ENCODE results near the gene RALGAPA2.

GRCh38 chr20:20699917-20700316, 12.5 kb downstream of the RALGAPA2 start:
- TF ChIP-seq CTCF (IDR thresholded peaks at IDR 0.05): no peak
- no peak for TF ChIP-seq EP300 (IDR thresholded peaks at IDR 0.05)
- no peak for TF ChIP-seq POLR2A (IDR thresholded peaks at IDR 0.05)
- no peak for TF ChIP-seq POLR2AphosphoS5 (IDR thresholded peaks at IDR 0.05)
